Measurements from ENCODE around the gene PAK4.

PAK4 gene

DNA sequence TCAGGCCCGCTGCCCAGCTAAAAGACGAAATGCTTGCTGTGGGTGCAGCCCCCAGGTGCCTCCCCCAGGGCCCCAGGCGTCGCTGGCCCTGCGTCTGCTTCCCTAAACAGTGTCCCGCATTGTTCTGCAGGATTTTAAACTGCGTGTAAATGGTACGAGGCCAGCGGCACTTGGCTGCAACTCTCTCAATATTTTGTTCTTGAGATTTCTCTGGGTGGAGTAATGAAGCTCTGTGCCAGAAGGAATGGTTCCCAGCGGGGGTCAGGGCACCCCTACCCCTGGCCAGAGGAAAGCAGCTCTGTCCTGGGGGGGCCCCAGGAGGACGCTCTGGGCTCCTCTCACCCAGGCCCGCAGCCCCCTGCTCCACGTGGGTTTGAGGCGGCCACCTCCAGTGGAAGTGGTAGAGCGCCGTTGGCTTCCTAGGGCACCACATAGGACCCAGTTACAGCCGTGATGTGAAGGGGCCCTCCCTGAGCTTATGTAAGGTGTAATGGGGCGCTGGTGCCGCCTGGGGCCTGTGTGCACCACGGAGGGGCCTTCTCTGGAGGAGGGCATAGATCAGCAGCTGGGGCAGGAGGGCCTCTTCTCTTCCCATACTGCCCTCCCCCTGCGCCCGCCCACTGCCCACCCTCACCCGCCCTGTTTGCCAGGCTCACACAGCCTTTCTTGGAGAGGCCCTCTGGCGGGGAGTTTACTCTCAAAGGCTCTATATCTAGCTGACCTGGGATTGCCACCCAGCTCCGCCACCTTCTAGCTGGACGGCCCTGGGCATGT lies 19.8 kb downstream of the PAK4 start:
- H3K27me3 ChIP-seq (ENCODE audit: insufficient read depth, poor library complexity, severe bottlenecking): no peaks in the 10 kb centered on the region
- no peak for DNase-seq (ENCODE audit: low spot score)
- H3K4me3 ChIP-seq (ENCODE audit: severe bottlenecking): no peak overlapping the region
- TF ChIP-seq, protein P1, sequence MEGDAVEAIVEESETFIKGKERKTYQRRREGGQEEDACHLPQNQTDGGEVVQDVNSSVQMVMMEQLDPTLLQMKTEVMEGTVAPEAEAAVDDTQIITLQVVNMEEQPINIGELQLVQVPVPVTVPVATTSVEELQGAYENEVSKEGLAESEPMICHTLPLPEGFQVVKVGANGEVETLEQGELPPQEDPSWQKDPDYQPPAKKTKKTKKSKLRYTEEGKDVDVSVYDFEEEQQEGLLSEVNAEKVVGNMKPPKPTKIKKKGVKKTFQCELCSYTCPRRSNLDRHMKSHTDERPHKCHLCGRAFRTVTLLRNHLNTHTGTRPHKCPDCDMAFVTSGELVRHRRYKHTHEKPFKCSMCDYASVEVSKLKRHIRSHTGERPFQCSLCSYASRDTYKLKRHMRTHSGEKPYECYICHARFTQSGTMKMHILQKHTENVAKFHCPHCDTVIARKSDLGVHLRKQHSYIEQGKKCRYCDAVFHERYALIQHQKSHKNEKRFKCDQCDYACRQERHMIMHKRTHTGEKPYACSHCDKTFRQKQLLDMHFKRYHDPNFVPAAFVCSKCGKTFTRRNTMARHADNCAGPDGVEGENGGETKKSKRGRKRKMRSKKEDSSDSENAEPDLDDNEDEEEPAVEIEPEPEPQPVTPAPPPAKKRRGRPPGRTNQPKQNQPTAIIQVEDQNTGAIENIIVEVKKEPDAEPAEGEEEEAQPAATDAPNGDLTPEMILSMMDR (IDR thresholded peaks at IDR 0.05; ENCODE audit: poor library complexity, severe bottlenecking): no peak
- ATAC-seq (ENCODE audit: low read depth): no peak
- no peaks in the 10 kb centered on the region for H3K9me3 ChIP-seq (ENCODE audit: severe bottlenecking)
- H3K4me1 ChIP-seq (ENCODE audit: insufficient read depth, poor library complexity, severe bottlenecking): no peaks in the 10 kb centered on the region
- H3K36me3 ChIP-seq (ENCODE audit: low read depth): no peaks in the 10 kb centered on the region
- H3K27ac ChIP-seq (ENCODE audit: poor library complexity, severe bottlenecking): no peak overlapping the region

DNA sequence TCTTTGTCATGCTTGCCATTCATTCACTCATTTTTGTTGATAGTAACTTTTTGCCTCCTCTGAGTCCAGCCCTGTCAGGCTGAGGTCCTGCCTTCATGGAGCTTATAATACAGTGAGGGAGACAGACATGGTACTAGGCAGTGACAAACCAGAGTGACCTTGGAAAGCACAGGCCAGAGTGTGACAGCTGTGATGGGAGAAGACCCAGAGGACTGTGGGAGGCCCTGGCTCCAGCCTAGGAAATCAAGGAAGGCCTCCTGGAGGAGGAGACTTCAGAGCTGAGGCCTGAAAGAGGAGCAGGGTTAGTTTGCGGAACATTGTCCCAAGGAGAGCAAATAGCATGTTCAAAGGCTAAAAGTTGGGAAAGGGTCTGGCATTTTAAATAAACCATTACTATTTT lies 20.5 kb downstream of the PAK4 start:
- Histone ChIP-seq H3K4me3 (ENCODE audit: severe bottlenecking) (no peak overlapping the region), H3K4me1 (ENCODE audit: insufficient read depth, poor library complexity, severe bottlenecking) (no peaks in the 10 kb centered on the region), H3K9me3 (ENCODE audit: severe bottlenecking) (no peaks in the 10 kb centered on the region), H3K27me3 (ENCODE audit: insufficient read depth, poor library complexity, severe bottlenecking) (no peaks in the 10 kb centered on the region), H3K27ac (ENCODE audit: poor library complexity, severe bottlenecking) (no peak overlapping the region), H3K36me3 (ENCODE audit: low read depth) (no peaks in the 10 kb centered on the region)
- ATAC-seq (ENCODE audit: low read depth) (no peak), DNase-seq (ENCODE audit: low spot score) (no peak)
- TF ChIP-seq, protein P1 (IDR thresholded peaks at IDR 0.05; ENCODE audit: poor library complexity, severe bottlenecking): no peak

DNA sequence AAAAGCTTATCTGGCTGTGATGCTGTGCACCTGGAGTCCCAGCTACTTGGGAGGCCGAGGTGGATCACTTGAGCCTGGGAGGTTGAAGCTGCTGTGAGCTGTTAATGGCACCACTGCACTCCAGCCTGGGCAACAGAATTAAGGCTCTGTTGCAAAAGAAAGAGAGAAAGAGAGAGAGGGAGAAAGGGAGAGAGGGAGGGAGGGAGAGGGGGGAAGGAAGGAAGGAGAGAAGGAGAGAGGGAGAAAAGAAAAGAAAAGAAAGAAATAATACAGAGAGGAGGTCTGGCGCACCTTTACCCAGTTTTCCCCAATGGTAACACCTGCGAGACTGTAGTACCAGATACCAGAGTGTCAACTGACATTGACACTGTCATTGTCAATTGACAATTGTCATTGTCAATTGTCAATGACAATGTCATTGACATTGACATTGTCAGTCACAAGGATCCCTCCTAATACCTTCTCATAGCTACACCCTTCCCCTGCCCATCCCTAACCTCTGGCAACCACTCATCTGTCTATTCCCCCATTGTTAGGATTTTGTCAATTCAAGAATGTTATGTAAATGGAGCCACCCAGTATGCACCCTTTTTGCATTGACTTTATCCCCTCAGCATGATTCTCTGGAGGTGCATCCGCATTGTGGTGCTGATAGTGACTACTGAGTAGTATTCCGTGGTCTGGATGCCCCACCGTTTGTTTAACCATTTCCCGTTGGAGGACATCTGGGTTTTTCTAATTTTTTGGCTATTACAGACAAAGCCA lies 21.3 kb downstream of the PAK4 start:
- H3K4me1 ChIP-seq (ENCODE audit: insufficient read depth, poor library complexity, severe bottlenecking): no peaks in the 10 kb centered on the region
- no peak overlapping the region for H3K4me3 ChIP-seq (ENCODE audit: severe bottlenecking)
- DNase-seq (ENCODE audit: low spot score) (no peak), ATAC-seq (ENCODE audit: low read depth) (no peak)
- TF ChIP-seq, protein P1 (IDR thresholded peaks at IDR 0.05; ENCODE audit: poor library complexity, severe bottlenecking): no peak
- no peaks in the 10 kb centered on the region for H3K27me3 ChIP-seq (ENCODE audit: insufficient read depth, poor library complexity, severe bottlenecking)
- no peaks in the 10 kb centered on the region for H3K36me3 ChIP-seq (ENCODE audit: low read depth)
- no peak overlapping the region for H3K27ac ChIP-seq (ENCODE audit: poor library complexity, severe bottlenecking)
- H3K9me3 ChIP-seq (ENCODE audit: severe bottlenecking): no peaks in the 10 kb centered on the region

DNA sequence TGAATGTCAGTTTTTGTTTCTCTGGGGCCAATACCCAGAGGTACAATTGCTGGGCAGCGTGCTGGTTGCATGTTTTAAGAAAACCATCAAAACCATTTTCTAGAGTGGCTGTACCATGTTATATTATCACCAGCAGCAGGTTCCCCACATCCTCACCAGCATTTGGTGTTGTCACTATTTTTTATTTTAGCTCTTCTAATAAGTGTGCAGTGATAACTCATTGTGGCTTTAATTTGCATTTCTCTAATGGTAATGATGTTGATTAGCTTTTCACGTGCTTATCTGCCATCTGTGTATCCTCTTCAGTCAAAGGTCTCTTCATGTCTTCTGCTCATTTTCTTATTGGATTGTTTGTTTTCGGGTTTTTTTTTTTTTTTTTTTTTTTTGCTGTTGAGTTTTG lies 21.9 kb downstream of the PAK4 start:
- no peaks in the 10 kb centered on the region for H3K27me3 ChIP-seq (ENCODE audit: insufficient read depth, poor library complexity, severe bottlenecking)
- TF ChIP-seq, protein P1 (IDR thresholded peaks at IDR 0.05; ENCODE audit: poor library complexity, severe bottlenecking): no peak
- H3K9me3 ChIP-seq (ENCODE audit: severe bottlenecking): no peaks in the 10 kb centered on the region
- no peaks in the 10 kb centered on the region for H3K4me1 ChIP-seq (ENCODE audit: insufficient read depth, poor library complexity, severe bottlenecking)
- no peak overlapping the region for H3K27ac ChIP-seq (ENCODE audit: poor library complexity, severe bottlenecking)
- no peak for DNase-seq (ENCODE audit: low spot score)
- H3K36me3 ChIP-seq (ENCODE audit: low read depth): no peaks in the 10 kb centered on the region
- no peak for ATAC-seq (ENCODE audit: low read depth)
- H3K4me3 ChIP-seq (ENCODE audit: severe bottlenecking): no peak overlapping the region

Data from RWPE2 (cell line).